ENCODE results near the gene KPTN. TPM values are rescaled to one million over a fixed set of nuclear protein-coding genes. Genes with fewer than 3 reads are reported as not detected.

Gene KPTN
- total and polyA plus RNA-seq, 2 donors (not counting 1 experiment from before 2014, with no cell fraction given): 8.1 to 11.4 TPM

DNA sequence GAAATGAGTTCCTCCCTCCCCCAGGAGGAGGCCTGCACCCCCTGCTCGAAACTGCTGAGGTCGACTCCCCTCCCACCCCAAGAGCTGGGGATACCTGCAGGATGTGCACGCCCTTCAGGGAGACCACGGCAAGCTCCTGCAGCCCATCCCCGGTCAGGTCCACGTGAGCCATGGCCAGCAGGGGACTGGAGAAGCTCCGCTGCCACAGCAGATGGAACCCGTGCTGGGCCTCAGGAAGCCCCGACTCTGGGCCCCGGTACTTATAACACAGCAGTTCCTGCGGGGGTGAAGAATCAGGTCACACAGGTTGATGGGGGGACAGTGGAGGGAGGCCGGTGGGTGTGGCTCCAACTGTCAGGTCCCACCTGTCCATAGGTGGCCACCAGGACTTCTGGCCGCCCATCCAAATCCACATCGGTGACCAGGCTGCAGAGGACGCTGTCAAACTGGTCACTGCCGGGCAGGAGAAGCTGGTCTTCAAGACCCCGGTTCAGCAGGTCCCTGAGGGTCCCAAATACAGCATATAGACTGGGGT, 7.5 kb downstream of the KPTN start:
- no peak overlapping the region for H3K9ac ChIP-seq (ENCODE audit: low read length)
- Mint-ChIP-seq H3K4me3 (no peak overlapping the region), H3K4me1 (peaks cover 4% of the 10 kb centered on the region), H3K27me3 (peaks cover 7% of the 10 kb centered on the region), H3K27ac (no peak overlapping the region), H3K9me3 (ENCODE audit: insufficient read depth) (no peaks in the 10 kb centered on the region)
- no peak overlapping the region for H3K4me2 ChIP-seq (replicated peaks; ENCODE audit: low read depth, low read length, poor library complexity, severe bottlenecking)
- H3K27me3 ChIP-seq (replicated peaks in 1 of 4; ENCODE audit: control extremely low read depth in 1 of 4, control insufficient read depth in 3 of 4, insufficient read depth in 4 of 4, low read length in 3 of 4): peaks cover 0 to 13% (median 6%) of the 10 kb centered on the region in 4 experiments
- intact Hi-C loops (cut with micrococcal nuclease): no loop called here
- peaks cover 6% of the 10 kb centered on the region in 2 donors for H3K4me1 ChIP-seq (ENCODE audit: control insufficient read depth in 2 of 2, insufficient read depth in 2 of 2, low read length in 2 of 2)
- H3K36me3 ChIP-seq (replicated peaks in 1 of 2; ENCODE audit: control extremely low read depth in 1 of 2, control insufficient read depth in 1 of 2, extremely low read depth in 1 of 2, insufficient read depth in 2 of 2, low read length in 1 of 2): no peaks in the 10 kb centered on the region
- ATAC-seq (ENCODE audit: low read depth) (no peak), DNase-seq (no peak)
- WGBS (ENCODE audit: insufficient coverage): 92% methylated on average over 16 of the region's 17 CpGs
- no peak overlapping the region for H3K4me3 ChIP-seq (ENCODE audit: control extremely low read depth in 1 of 5, extremely low read depth in 1 of 5, insufficient read depth in 1 of 5, low read depth in 2 of 5, low read length in 4 of 5)
- no peak for TF ChIP-seq EZH2 (IDR thresholded peaks at IDR 0.05; ENCODE audit: borderline replicate concordance, insufficient read depth, low read depth, low read length, poor library complexity, severe bottlenecking)
- TF ChIP-seq, protein P1, sequence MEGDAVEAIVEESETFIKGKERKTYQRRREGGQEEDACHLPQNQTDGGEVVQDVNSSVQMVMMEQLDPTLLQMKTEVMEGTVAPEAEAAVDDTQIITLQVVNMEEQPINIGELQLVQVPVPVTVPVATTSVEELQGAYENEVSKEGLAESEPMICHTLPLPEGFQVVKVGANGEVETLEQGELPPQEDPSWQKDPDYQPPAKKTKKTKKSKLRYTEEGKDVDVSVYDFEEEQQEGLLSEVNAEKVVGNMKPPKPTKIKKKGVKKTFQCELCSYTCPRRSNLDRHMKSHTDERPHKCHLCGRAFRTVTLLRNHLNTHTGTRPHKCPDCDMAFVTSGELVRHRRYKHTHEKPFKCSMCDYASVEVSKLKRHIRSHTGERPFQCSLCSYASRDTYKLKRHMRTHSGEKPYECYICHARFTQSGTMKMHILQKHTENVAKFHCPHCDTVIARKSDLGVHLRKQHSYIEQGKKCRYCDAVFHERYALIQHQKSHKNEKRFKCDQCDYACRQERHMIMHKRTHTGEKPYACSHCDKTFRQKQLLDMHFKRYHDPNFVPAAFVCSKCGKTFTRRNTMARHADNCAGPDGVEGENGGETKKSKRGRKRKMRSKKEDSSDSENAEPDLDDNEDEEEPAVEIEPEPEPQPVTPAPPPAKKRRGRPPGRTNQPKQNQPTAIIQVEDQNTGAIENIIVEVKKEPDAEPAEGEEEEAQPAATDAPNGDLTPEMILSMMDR (IDR thresholded peaks at IDR 0.05): no peak
- no peaks in the 10 kb centered on the region for H4K20me1 ChIP-seq (ENCODE audit: control insufficient read depth, insufficient read depth, low read length, poor library complexity, severe bottlenecking)
- ChIA-PET POLR2A (no interaction called here), CTCF (no interaction called here)
- no peak overlapping the region for H3K27ac ChIP-seq (ENCODE audit: low read length in 2 of 2)
- no peaks in the 10 kb centered on the region for H3K79me2 ChIP-seq (ENCODE audit: control insufficient read depth, insufficient read depth, low read length)
- no peak overlapping the region for H2AFZ ChIP-seq (ENCODE audit: insufficient read depth, low read depth, low read length, poor library complexity, severe bottlenecking)
- H3K9me3 ChIP-seq (ENCODE audit: control extremely low read depth in 1 of 3, control insufficient read depth in 2 of 3, insufficient read depth in 1 of 3, low read length in 2 of 3): no peaks in the 10 kb centered on the region

DNA sequence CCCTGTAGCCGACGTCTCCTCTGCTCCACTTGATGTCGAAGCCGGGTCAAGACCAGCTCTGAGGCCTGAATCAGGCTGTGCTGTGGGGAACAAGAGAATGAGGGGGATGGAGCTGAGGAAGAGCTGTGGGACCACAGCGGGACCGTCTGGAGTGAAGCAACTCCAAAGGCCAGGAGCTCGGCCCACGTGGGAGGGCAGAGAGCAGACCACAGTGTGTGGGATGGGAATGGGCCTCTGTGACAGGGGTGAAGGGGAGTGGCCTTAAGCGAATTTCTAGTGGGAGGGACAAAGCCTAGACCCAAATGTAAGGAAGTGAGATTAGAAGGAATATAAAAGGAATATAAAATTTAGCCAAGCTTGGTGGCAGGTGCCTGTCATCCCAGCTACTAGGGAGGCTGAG, 8.6 kb downstream of the KPTN start:
- no peak overlapping the region for H2AFZ ChIP-seq (ENCODE audit: insufficient read depth, low read depth, low read length, poor library complexity, severe bottlenecking)
- DNase-seq (no peak), ATAC-seq (ENCODE audit: low read depth) (no peak)
- Mint-ChIP-seq H3K4me3 (no peak overlapping the region), H3K9me3 (ENCODE audit: insufficient read depth) (no peaks in the 10 kb centered on the region), H3K27me3 (peaks cover 15% of the 10 kb centered on the region), H3K4me1 (peaks cover 9% of the 10 kb centered on the region), H3K27ac (no peak overlapping the region)
- H4K20me1 ChIP-seq (ENCODE audit: control insufficient read depth, insufficient read depth, low read length, poor library complexity, severe bottlenecking): no peaks in the 10 kb centered on the region
- no peak overlapping the region for H3K4me2 ChIP-seq (replicated peaks; ENCODE audit: low read depth, low read length, poor library complexity, severe bottlenecking)
- POLR2A ChIA-PET: no interaction called here
- H3K36me3 ChIP-seq (replicated peaks in 1 of 2; ENCODE audit: control extremely low read depth in 1 of 2, control insufficient read depth in 1 of 2, extremely low read depth in 1 of 2, insufficient read depth in 2 of 2, low read length in 1 of 2): no peaks in the 10 kb centered on the region
- CTCF ChIA-PET: interaction anchor here (0.9 kb wide), 1 partner anchor 10 kb away, joined by 4 read pairs; no protein-coding TSS in a partner anchor
- peaks cover 0 to 23% (median 11%) of the 10 kb centered on the region in 4 experiments for H3K27me3 ChIP-seq (replicated peaks in 1 of 4; ENCODE audit: control extremely low read depth in 1 of 4, control insufficient read depth in 3 of 4, insufficient read depth in 4 of 4, low read length in 3 of 4)
- H3K27ac ChIP-seq (ENCODE audit: low read length in 2 of 2): no peak overlapping the region
- H3K4me3 ChIP-seq (ENCODE audit: control extremely low read depth in 1 of 5, extremely low read depth in 1 of 5, insufficient read depth in 1 of 5, low read depth in 2 of 5, low read length in 4 of 5): no peak overlapping the region
- no peak overlapping the region for H3K9ac ChIP-seq (ENCODE audit: low read length)
- H3K4me1 ChIP-seq (ENCODE audit: control insufficient read depth in 2 of 2, insufficient read depth in 2 of 2, low read length in 2 of 2): peaks cover 12 to 15% of the 10 kb centered on the region in 2 donors
- no peaks in the 10 kb centered on the region for H3K79me2 ChIP-seq (ENCODE audit: control insufficient read depth, insufficient read depth, low read length)
- intact Hi-C loops (cut with micrococcal nuclease): no loop called here
- H3K9me3 ChIP-seq (ENCODE audit: control extremely low read depth in 1 of 3, control insufficient read depth in 2 of 3, insufficient read depth in 1 of 3, low read length in 2 of 3): no peaks in the 10 kb centered on the region
- TF ChIP-seq, protein P1 (IDR thresholded peaks at IDR 0.05): no peak
- no peak for TF ChIP-seq EZH2 (IDR thresholded peaks at IDR 0.05; ENCODE audit: borderline replicate concordance, insufficient read depth, low read depth, low read length, poor library complexity, severe bottlenecking)
- 95% methylated on average over 9 of the region's 9 CpGs for WGBS (ENCODE audit: insufficient coverage)
